ENCODE results near the gene CCDC88B.

- TF ChIP-seq SP1 (IDR thresholded peaks at IDR 0.05) (no peak), CTCF (IDR thresholded peaks at IDR 0.05; ENCODE audit: low read depth, low read length, missing input control) (no peak), MAX (IDR thresholded peaks at IDR 0.05) (no peak), FOXA2 (IDR thresholded peaks at IDR 0.05) (no peak), EGR1 (IDR thresholded peaks at IDR 0.05; ENCODE audit: low read depth in 2 of 2) (no peak), ATF3 (IDR thresholded peaks at IDR 0.05) (no peak), RAD21 (IDR thresholded peaks at IDR 0.05) (no peak), GABPA (IDR thresholded peaks at IDR 0.05 in 1 of 2, conservative IDR thresholded peaks at IDR 0.05 in 1 of 2) (no peak), REST (IDR thresholded peaks at IDR 0.05) (no peak), FOXA1 (IDR thresholded peaks at IDR 0.05) (no peak), HNF4G (IDR thresholded peaks at IDR 0.05) (no peak), ZBTB33 (IDR thresholded peaks at IDR 0.05) (no peak)
Observed at GRCh38 chr11:64348383-64349024, 8.5 kb downstream of the CCDC88B start.

Measured in liver (tissue), 3 donors.